NCI-H1092 treated with DMSO at 0.1 percent for 48 hours (cell line): ENCODE data around the gene KRTAP20-2.

Experiments
- DNase-seq: peaks from one replicate; lab custom pipeline; 2025; lab: John Stamatoyannopoulos, UW

KRTAP20-2 gene

DNA sequence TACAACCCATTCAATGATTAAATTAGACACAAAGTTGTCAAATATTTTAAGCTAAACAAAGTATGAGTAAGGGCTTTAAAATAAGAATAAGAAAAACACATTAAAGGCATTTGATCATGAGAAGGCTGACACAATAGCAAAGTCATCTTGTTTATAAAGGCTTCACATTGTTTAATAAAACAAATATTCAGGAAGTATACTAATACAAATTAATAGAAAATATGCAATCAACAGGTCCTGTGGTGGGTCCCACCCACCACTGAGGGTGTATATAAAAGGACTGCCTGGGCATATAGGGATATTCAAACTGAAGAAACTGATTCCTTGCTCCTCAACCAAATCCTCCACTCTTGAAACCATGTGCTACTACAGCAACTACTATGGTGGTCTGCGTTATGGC, at the start of gene KRTAP20-2:
Gene KRTAP20-2, plus strand, starts transcription at position 301 of the 400 bp plus-strand sequence. Its CDS starts 58 bp downstream, at position 359.
- no peak for DNase-seq

DNA sequence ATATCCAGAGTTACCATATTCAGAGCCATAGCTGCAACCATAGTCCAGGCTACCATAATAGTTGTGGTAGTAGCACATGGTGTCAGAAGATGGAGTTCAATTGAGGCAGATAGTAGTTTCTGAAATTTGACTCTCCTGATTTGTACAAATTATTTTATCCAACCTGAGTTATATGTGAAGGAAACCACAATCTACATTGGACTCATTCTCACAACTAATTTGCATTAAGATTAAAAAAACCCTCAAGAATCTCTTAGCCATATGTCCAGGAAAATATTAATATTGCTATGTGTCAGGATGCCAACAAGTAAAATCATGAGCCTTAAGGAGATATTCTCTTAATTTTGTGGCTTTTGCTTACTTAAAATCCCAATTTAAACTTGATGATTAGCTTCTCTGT, 44.7 kb upstream of the KRTAP20-2 start, which contains the start of gene KRTAP22-2:
Gene KRTAP22-2, minus strand, starts transcription at position 101 of the 400 bp plus-strand sequence.
- no peak for DNase-seq

DNA sequence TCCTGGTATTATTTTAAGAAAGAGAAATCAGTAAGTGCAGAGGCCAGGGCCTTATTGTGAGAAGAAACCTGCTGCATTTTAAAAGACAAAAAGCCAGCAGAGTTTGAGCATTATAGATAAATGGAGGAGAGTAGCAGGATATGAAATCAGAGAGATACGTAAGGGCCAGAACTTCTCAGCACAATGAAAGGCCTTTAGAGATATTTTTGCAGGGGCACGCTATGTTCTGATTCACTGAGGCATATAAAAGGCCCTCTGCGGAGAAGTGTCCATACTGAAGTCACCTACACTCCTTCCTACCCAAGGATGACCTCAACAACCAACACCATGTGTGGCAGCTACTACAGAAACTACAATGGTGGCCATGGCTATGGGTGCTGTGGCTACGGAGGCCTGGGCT, 42.9 kb upstream of the KRTAP20-2 start, which contains the start of gene KRTAP6-3:
Gene KRTAP6-3, plus strand, starts transcription at position 301 of the 400 bp plus-strand sequence. Its CDS starts 6 bp downstream, at position 307.
- no peak for DNase-seq

DNA sequence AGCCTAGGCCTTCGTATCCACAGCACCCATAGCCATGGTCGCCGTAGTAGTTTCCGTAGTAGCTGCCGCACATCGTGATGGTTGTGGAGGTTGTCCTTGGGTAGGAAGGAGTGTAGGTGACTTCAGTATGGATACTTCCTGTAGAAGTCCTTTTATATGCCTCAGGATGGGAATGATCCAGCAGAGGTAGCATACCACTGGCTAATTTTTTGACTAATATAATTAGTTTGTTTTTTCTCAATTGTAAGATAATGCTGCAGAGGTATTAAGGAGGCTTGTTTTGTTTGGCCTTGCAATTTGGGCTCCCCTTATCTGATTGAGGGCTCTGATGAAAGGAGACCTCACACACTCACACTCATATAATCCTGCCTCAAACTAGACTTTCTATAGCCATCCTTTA, 36.2 kb upstream of the KRTAP20-2 start, which contains the start of gene KRTAP6-2:
Gene KRTAP6-2, minus strand, starts transcription at position 101 of the 400 bp plus-strand sequence. Its CDS starts 28 bp downstream, at position 73.
- DNase-seq, result no peak

DNA sequence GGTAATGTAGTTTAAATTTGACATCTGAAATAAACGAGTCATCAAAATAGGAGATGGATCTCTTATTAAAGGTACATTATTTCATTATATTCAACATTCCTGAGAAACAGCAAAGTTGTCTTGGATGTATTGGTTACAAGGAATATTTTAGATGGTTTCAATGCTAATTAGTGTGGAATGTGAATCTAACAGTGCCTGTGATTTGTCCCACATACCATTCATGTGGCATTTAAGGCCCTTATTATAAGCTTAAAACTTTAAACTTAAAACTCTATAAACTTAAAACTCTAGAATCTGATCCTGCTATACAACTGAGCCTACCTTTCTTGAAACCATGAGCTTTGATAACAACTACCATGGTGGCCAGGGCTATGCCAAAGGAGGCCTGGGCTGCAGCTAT, 34.2 kb upstream of the KRTAP20-2 start, which contains the start of gene KRTAP22-1:
Gene KRTAP22-1, plus strand, starts transcription at position 301 of the 400 bp plus-strand sequence.
- no peak for DNase-seq

DNA sequence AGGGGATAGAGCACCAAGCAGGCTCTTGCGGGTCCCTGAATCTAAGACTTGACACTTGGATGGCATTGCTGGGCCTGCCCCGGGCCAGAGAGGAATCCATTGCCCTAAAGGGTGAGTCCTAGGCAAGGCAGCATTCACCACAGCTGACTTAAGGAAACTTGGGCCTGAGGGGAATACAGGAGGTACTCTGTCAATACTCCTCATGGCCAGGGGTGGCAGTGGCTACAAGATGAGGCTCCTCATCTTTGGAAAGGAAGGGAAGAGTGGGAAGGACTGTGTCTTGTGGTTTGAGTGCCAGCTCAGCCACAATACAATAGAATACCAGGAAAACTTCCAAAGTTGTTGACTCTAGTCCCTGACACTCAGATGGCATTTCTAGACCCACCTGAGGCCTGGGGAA, 29.0 kb upstream of the KRTAP20-2 start:
- no peak for DNase-seq

DNA sequence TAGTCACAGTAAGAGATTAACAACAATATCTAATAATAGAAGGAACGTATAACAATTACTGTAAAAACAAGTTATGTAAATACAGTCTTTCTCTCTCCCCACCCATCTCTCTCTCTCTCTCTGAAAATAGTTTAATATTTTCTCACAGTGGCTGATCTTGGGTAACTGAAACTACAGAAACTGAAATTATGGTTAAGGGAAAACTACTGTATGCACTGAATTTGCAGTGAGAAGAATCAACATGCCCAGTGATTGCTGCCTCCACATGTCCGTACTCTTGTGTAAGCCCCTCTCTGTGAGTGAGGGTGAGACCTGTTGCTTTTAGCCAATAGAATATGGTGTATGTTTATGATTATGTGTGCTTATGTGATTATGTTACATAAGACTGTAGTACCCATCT, 22.9 kb upstream of the KRTAP20-2 start:
- DNase-seq, result no peak

DNA sequence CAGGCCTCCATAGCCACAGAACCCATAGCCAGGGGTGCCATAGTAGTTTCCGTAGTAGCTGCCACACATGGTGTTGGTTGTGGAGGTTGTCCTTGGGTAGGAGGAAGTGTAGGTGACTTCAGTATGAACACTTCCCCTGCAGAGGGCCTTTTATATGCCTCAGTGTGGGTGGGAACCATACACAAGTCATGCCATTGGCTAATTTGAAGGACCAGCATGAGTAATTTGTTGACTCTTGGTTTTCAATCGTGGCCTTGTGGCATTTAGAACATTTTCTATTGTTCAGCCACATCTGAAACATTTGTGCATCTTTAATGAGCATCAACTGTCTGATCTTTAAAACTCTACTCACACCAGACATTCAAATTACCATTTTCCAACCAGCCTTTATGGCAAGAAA, 21.2 kb upstream of the KRTAP20-2 start, which contains the start of gene KRTAP6-1:
Gene KRTAP6-1, minus strand, starts transcription at position 95 of the 400 bp plus-strand sequence. Its CDS starts 26 bp downstream, at position 69.
- DNase-seq, result no peak

DNA sequence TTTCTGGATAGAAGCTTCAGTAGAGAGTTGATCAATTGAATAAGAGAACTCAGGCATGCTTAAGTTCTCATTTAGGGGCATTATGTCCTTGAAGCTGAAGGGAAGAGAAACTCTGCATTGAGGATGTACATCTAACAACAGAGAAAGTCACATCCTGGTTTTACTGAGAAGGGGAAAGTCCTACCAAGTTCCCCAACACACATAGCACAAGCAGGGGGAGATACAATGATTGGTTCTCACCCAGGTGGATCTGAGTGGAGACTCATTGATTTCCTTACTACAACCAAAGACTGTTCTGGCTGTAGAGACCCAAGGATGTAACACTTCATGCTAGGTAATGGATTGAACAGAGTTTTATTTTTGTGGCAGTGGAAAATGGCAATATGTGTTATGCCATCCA, 19.8 kb upstream of the KRTAP20-2 start:
- no peak for DNase-seq

DNA sequence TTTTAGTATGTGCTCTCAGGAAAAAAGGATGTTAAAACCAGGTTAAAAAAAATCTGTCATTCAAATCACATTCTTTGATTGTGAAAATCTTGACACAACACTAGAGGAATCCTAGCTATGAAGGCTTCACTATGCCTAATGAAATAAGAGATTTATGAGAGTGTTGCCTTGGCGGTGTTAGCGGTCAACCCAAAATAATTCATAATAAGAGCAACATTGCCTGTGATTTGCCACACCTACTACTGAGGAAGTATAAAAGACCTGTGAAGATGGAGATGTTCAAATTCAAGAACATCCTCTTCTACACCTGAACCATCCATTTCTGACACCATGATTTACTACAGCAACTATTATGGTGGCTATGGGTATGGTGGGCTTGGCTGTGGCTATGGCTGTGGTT, 18.9 kb upstream of the KRTAP20-2 start, which contains the start of gene KRTAP20-1:
Gene KRTAP20-1, plus strand, starts transcription at position 301 of the 400 bp plus-strand sequence. Its CDS starts 30 bp downstream, at position 331.
- DNase-seq, result no peak

DNA sequence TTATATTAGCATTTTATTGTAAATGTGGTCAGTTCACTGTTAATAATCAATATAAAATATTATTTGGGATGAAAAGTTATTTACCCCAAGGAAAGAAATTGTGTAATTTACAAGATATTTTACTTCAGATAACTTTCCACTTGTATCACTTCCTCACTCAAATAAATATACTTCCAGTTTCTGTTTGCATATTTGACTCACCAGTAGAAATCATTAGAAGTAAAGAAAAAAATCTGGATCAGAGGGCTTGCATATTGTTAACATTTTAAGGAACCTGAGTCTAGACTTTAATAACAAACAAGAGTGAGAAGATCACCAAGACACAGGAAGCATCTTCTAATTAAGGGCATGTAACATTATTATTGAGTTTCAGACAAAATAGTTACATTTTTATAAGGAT, 14.9 kb upstream of the KRTAP20-2 start:
- no peak for DNase-seq

DNA sequence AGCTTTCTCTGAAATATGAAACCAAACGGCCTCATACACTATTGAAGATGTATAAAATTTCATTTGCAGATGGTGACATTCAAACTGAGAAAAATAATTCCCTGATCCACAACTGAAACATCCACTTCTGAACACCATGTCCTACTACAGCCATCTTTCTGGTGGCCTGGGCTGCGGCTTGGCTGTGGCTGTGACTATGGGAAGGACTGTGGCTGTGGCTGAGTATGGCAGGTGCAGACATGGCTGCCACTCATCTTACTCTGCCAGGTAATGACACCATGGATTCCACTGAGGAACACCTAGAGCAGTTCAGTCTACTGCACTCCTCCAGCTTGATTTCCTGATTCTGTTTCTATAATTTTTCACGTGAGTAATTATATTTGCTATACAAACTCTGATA, 14.5 kb upstream of the KRTAP20-2 start, which contains the start of gene KRTAP20-4:
Gene KRTAP20-4, plus strand, starts transcription at position 106 of the 400 bp plus-strand sequence.
- no peak for DNase-seq

DNA sequence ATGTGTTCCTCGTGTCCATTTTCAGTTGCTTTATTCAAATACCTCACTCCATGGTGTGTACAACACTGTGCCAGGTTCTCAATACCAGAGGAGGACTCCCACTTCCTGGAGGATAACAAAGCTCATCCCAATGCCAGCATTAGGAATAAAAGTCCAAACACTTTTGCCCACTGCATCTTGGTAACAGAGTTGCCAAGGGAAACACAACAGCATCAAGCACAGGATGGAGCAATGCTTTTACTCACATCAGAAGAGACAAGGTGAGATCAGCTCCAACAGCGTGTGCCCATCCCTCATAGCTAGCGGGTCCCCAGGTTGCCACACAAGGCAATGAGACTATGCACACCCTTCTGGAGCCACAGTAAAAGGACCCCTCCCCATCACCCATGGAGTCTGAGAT, 11.6 kb upstream of the KRTAP20-2 start:
- no peak for DNase-seq

DNA sequence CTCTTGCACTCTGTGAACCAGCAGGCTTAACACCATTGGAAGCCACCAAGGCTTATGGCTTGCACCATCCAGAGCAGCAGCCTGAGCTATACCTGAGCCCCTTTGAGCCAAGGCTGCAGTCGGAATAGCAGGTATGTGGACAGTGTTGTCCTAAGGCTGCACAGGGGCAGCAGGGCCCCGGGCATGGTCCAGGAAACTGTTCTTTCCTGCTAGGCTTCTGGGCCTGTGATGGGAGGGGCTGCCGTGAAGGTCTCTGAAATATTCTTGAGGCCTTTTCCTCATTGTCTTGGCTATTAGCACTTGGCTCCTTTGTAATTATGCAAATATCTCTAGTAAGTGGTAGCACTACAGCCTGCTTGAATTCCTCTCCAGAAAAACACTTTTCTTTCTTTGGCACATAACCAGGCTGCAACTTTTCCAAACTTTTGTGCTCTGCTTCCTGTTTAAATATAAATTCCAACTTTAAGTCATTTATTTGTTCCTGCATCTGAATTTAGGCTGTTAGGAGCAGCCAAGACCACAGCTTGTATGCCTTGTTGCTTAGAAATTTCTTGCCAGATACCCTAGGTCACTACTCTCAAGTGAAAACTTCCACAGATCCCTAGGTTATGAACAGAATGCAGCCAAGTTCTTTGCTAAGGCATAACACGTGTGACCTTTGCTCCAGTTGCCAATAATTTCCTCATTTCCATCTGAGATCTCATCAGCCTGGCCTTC, 9.4 kb upstream of the KRTAP20-2 start:
- no peak for DNase-seq

DNA sequence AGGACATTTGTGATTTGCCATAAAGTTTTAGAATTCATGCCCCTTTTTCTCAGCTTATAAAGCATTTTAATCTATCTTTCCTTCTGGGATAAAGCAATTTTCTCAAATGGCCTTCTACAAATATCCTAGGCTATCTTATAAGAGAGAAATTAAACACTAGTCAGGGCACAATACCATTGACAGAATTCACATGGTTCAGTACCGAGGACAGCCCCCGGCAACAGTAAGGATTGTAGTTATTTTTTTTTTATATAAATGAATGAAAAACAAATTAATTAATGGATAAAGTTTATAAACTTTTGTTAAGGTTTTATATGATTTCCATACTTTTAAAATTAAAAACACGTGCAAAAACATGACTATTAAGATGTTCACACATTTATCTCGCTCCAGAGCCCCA, 6.9 kb upstream of the KRTAP20-2 start:
- DNase-seq, result no peak

DNA sequence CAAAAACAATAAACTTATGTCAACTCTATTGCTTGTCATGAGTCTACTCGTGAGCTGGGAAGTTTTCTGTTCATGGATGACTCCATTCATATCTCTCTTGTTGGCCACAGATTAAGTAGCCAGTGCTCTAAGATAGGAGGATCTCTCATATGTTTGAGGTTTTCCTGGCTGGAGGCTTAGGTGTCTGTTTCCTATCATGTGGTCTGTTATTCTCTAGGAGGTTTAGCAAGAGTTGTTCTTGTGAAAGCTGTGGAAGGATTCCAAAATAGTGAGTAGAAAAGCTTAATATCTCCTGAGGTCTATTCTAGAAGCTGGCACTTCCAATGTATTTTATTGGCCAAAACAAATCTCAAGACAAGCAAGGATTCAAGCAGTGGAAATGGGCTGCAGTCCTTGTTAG, 5.8 kb upstream of the KRTAP20-2 start:
- DNase-seq, result no peak

DNA sequence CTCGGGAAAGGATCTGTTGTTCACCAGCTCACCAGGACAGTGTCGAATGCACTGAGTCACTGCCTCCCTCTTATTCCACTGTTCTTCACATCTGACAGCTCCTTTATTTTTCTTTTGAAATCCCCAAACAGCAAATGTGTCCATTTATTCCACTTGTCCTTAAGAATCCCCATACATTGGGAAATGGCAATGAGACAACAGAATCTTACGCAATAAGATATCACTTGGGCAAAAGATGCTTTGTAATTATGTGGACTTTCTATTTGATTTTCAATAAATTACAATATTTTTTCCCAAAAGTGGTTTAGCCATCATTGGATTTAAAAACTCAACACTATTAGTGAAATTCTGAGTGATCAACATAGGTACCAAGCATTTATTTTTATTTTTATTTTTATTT, 3.7 kb downstream of the KRTAP20-2 start:
- DNase-seq, result no peak

DNA sequence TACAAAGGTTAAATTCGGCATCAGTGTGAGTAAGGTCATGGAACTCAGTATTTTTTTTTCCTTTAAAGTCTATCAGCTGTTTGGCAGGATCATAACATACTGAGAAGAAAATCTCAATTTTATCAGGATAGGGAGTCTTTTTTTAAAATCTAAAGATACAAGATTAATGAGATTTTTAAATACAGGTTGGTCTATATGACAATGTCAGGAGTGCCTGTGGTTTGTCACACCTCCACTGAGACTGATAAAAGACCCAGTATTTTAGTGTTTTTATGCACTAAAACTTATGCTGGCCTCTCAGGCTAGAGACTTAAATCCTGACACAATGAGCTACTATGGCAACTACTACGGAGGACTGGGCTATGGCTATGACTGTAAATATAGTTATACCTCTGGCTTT, 7.6 kb downstream of the KRTAP20-2 start, which contains the start of gene KRTAP20-3:
Gene KRTAP20-3, plus strand, starts transcription at position 301 of the 400 bp plus-strand sequence.
- no peak for DNase-seq

DNA sequence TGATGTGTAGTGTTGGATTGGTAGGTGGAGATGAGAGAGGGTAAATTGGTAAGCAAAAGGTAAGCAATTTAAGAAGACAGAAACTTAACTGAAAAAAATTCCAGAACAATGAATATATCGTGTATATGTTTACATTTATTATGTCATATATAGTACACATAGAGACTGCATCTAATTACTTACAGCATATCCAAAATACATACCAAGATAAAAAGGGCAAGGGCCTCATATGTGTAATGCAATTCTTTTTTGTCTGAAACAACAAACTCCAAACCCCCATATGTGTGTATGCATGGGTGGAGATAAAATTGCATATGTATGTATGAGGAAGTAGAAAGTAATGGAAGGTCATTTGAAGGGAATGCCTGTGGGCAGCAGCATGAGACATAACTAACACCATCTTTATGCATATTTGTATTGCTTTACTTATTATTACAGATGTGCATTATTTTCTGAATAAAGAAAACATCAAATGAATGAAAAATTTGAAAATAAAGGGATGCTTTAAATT, 12.0 kb downstream of the KRTAP20-2 start:
- no peak for DNase-seq

DNA sequence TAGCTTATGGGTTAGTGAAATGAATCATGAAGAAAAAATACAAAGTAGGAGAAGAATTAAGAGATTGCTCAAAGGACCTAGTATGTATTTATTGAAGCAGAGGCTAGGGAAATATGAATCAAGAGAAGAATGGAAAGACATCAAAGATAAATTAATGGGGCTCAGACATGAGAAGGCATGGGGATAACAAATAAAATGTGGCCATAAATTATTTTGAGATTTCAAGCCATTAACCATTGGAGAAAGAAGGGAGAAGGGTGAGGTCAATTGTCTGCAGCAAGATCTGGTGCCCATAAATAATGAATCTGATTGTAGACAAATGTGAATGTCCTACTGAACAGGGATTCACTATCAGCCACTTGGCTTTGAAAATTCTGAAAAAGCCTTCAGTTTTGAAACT, 17.9 kb downstream of the KRTAP20-2 start:
- no peak for DNase-seq

DNA sequence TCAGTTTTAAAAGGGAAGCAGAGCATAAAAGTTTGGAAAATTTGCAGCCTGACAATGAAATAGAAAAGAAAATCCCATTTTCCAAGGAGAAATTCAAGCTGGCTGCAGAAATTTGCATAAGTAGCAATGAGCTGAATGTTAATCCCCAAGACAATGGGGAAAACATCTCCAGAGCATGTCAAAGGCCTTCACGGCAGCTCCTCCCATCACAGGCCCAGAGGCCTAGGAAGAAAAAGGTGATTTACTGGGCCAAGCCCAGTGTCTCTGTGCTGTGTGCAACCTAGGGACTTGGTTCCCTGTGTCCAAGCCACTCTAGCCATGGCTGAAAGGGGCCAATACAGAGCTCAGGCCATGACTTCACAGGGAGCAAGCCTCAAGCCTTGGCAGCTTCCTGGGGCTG, 33.8 kb downstream of the KRTAP20-2 start:
- no peak for DNase-seq

DNA sequence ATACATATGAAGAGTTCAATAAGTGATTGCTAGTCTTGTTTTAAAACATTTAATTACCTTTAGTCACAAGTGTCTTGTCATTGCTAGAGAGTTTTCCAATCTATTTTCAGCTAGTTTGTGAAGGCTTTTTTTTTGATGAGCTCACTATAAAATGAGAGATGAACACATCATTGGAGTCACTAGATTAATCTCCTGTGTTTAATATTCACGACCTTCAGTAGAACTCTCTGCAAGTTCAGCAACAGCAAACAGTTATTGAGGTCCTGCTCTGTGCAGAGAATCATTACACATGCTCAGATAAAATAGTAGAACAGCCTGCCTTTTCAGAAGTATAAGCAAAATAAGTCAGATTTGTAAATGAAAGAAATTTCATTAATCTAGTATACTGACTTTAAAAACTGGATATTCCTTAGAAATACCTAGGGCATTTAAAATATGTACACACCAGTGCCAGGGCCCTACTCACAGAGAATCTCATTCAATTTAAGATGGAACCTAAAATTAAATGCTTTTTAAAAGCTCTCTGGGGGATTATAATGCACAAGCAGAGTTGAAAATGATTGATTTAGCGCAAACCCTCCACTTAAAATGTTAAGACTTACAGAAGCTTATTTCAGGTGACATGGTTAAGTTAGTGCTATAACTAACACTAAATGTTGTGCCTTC, 38.1 kb downstream of the KRTAP20-2 start:
- no peak for DNase-seq
